ENCODE data around the gene NOD1.
"Not testable (repeated sequence)": the region's sequence is repeated elsewhere in the genome, so short reads cannot be mapped to it uniquely, and the experiment has no call there.

Gene NOD1

GRCh38 chr7:30447466-30447865 lies 31.1 kb downstream of the NOD1 start:
- no peak for DNase-seq (ENCODE audit: low read depth in 3 of 3)

- no peak for DNase-seq (ENCODE audit: low read depth in 3 of 3)
Measured at GRCh38 chr7:30446266-30446665, 32.3 kb downstream of the NOD1 start.

- DNase-seq (ENCODE audit: low read depth in 3 of 3), result peak; percentile 18 to 51 (median 43)
Measured at GRCh38 chr7:30445770-30446169, 32.8 kb downstream of the NOD1 start.

- DNase-seq (ENCODE audit: low read depth in 3 of 3), result no peak
Measured at GRCh38 chr7:30437823-30438574, 40.6 kb downstream of the NOD1 start.

GRCh38 chr7:30436518-30436917 lies 42.1 kb downstream of the NOD1 start:
- no peak for DNase-seq (ENCODE audit: low read depth in 3 of 3)

GRCh38 chr7:30436046-30436445 lies 42.5 kb downstream of the NOD1 start:
- no peak for DNase-seq (ENCODE audit: low read depth in 3 of 3)

- no peak for DNase-seq (ENCODE audit: low read depth in 3 of 3)
Measured at GRCh38 chr7:30434140-30434799, 44.3 kb downstream of the NOD1 start.

- DNase-seq (ENCODE audit: low read depth in 3 of 3), result no peak
Measured at GRCh38 chr7:30433506-30433905, 45.1 kb downstream of the NOD1 start.

GRCh38 chr7:30433082-30433481 lies 45.5 kb downstream of the NOD1 start:
- DNase-seq (ENCODE audit: low read depth in 3 of 3), result no peak

GRCh38 chr7:30430777-30431176 lies 47.8 kb downstream of the NOD1 start:
- DNase-seq (ENCODE audit: low read depth in 3 of 3), result no peak

GRCh38 chr7:30430276-30430675 lies 48.3 kb downstream of the NOD1 start:
- no peak for DNase-seq (ENCODE audit: low read depth in 3 of 3)

- DNase-seq (ENCODE audit: low read depth in 3 of 3), result no peak
Measured at GRCh38 chr7:30429156-30429530, 49.4 kb downstream of the NOD1 start.

GRCh38 chr7:30428246-30429155 lies 50.1 kb downstream of the NOD1 start:
- DNase-seq (ENCODE audit: low read depth in 3 of 3), result no peak

GRCh38 chr7:30427296-30428070 lies 51.1 kb downstream of the NOD1 start:
- DNase-seq (ENCODE audit: low read depth in 3 of 3), result no peak

GRCh38 chr7:30424506-30424905 lies 54.1 kb downstream of the NOD1 start:
- DNase-seq (ENCODE audit: low read depth in 3 of 3), result no peak

GRCh38 chr7:30423788-30424505 lies 54.6 kb downstream of the NOD1 start:
- no peak for DNase-seq (ENCODE audit: low read depth in 3 of 3)

GRCh38 chr7:30422922-30423321 lies 55.7 kb downstream of the NOD1 start:
- peak in 1 of 3 experiments; percentile 7 for DNase-seq (ENCODE audit: low read depth in 3 of 3)

- no peak for DNase-seq (ENCODE audit: low read depth in 3 of 3)
Measured at GRCh38 chr7:30421647-30422196, 56.9 kb downstream of the NOD1 start.

GRCh38 chr7:30420662-30421061 lies 57.9 kb downstream of the NOD1 start:
- DNase-seq (ENCODE audit: low read depth in 3 of 3), result no peak

GRCh38 chr7:30420080-30420479 lies 58.5 kb downstream of the NOD1 start:
- not testable (repeated sequence) for DNase-seq (ENCODE audit: low read depth in 3 of 3)

- no peak for DNase-seq (ENCODE audit: low read depth in 3 of 3)
Measured at GRCh38 chr7:30413864-30414263, 64.7 kb downstream of the NOD1 start.
